Ramos (cell line): ENCODE data around the gene DDX49.

Experiments used
- in situ Hi-C: fragments of 300-500 bp; cut with MboI; formaldehyde crosslinking; loops from one replicate; pipeline ENCODE4 v1.14.3; 2022; ENCODE audit warnings: low sequenced_read_pairs; ENCODE audit not compliant: unreplicated experiment

The DDX49 gene

GRCh38 chr19:18966307-18966706 lies 46.8 kb downstream of the DDX49 start:
- in situ Hi-C loops = no loop called here

GRCh38 chr19:18967358-18968146 lies 48.0 kb downstream of the DDX49 start:
- in situ Hi-C loops = no loop called here

- in situ Hi-C loops = no loop called here
Observed at GRCh38 chr19:18969931-18970659, 50.6 kb downstream of the DDX49 start.

GRCh38 chr19:18972301-18972811 lies 52.8 kb downstream of the DDX49 start:
- in situ Hi-C loops = no loop called here

- in situ Hi-C loops = no loop called here
Observed at GRCh38 chr19:18972851-18973250, 53.3 kb downstream of the DDX49 start.

- in situ Hi-C loops = no loop called here
Observed at GRCh38 chr19:18975011-18975410, 55.5 kb downstream of the DDX49 start.

- in situ Hi-C loops = no loop called here
Observed at GRCh38 chr19:18975869-18976268, 56.4 kb downstream of the DDX49 start.
